Cerebellar cortex (tissue), 1 donor: ENCODE measurements around the gene FARS2.

Experiments
- DNase-seq: peaks from one replicate; pipeline ENCODE4 v3.0.0-alpha.2; 2015; ENCODE audit warnings: low spot score

FARS2 gene

DNA sequence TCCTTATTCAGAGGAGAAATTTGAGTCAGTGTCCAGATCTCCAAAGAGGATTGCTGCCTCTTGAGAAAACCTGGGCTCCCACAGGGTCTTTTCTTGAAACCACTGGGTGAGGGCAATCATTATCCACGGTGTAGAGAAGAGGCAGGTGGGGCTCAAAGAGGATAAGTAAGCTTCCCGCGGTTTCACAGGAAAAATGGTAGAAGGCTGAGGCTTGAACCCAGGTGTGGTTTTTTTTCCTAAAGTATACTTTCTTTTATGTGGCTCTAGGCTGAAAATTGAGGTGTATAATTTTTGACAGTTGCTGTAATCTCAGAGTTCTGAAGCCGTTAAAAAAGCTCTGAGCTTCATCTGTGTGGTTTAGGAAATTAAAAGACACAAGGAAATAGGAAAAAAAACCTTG is 164.5 kb downstream of the FARS2 start:
- DNase-seq = no peak

DNA sequence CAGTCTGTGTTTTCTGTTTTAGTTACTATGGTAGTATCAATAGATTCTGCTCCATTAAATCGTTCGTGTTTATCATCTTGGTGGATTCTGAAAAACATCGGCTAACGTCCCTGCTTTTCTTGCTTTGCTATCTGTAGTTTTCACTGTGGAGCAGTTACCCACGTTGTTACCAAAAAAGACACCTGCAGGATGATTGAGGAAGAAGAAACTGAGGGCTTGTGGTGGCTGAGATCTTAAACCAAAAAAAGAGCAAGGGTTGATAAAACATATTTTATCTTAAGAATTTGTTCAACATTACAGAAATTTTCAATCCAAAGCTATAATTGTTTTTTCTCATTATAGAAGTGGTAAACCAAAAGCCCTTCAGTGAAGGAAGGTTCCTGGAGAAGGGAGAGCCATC is 166.3 kb downstream of the FARS2 start:
- no peak for DNase-seq

DNA sequence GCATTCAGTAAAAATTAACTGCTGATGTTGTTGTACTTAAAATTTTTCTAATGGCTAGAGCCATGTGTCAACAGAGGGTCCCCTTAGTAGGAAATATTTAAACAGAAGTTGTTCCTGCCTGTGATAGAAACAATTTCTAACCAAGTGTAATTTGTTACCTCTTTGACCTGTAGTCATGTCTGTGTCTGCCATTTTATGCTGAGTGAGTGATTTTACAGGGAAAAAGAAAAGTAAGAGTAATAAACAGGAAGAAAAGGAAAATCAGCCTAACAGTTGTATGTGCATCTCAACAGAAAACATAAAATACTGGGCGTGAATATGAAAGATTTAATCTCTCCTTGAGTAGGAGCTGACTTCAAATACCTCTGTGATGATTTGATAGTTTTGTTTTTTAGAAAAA is 172.0 kb downstream of the FARS2 start:
- DNase-seq = no peak

DNA sequence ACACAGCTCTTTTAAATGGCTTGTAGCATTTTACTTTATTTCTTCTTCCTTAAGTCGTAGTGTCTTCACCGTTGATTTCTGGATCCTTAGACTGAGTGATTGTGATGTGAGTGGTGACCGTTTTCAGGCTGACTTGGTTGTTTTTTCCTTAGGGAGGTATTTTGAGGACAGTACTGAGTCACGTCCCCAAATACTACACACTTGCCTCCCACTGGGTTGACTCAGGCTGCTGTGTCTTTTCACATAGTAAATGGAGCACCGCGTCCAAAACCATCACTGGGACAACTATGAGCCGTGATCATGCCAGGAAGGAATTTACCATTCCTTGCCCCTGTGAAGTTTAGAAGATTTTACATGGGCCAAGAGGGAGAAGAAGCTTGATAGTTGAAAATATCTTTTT is 174.1 kb downstream of the FARS2 start:
- no peak for DNase-seq

DNA sequence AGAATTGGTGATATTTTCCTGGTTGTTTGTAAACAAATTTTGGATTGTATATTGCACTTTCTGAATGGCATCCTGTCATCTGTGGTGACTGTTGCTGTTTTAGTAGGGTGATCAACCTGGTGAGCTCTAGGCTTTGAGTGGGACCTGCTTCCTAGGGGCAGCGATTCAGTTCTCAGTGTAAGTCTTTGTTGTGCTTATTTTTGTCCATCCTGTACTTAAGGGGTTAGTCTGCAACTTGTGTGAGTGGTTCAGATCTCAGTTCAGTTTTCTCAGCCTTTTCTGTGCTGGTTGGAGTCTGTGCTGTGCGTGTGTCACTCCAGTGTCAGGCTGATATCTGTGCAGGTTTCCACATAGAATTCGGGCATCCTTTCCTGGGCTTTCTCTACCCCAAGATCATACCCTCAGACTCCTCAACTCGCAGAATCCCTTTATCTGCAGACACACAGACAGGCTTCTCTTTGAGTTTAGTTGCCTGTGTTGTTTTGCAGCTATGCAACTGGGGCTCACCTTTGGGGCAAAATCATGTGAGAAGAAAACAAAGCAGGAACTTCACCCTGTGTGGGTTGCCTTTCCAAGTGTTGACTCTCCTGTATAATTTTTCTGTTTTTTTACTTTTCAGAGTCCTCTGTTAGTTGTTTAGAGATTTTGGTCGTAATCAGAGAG is 177.7 kb downstream of the FARS2 start:
- DNase-seq = no peak

DNA sequence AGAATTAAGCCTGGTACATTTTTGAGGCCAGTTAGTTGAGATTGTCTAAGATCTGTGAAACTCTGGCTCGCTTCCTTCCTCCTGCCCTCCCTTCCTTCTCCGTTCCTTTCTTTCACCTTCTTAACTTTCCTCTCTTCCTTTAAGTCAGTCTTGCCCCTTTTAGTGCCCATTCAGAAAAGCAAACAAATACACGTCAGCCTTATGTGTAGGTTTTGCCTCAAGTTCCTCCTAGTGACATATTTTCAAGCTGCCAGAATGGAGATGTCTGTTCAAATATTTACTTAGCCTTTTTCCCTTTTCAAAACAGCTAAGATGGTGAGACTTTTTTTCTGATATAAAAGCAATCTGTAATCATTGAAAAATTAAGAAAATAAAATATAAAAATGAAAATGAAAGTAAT is 178.4 kb downstream of the FARS2 start:
- DNase-seq = no peak

DNA sequence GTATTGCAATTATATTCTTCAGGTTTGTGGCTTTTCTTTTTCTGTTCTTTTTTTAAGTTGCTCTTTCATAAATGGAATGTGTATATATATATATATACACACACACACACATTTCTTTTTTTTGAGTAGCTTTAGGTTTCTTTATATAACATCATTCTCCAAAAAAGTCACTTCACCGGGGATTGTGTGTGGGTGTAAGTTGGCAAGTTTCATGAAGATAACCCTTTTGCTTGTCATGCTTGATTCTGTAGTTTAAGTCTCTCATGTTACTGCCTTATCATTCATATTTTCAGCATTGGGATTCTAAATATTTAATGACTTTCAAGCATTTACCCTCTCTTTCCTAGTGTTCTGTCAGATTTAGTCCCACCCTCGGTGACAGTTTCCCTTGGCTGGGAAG is 181.0 kb downstream of the FARS2 start:
- DNase-seq = no peak

DNA sequence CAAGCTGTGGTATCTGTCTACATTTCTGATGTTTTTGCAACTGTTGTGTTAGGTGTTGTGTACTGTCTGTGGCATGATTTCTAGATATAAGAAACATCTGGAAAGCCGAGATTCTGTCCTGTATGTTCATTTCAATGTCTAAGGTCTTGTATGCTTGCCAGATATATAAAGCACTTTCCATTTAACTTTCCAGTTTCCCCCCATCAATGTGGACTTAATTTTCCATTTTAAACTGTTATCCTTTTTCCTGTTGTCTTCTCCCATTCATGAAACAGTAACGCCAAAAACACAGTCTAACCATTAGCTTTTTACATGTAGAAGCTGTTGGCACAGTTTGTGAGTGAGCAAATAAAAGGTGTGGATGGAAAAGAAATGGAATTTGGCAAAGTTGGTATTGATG is 181.6 kb downstream of the FARS2 start:
- no peak for DNase-seq

DNA sequence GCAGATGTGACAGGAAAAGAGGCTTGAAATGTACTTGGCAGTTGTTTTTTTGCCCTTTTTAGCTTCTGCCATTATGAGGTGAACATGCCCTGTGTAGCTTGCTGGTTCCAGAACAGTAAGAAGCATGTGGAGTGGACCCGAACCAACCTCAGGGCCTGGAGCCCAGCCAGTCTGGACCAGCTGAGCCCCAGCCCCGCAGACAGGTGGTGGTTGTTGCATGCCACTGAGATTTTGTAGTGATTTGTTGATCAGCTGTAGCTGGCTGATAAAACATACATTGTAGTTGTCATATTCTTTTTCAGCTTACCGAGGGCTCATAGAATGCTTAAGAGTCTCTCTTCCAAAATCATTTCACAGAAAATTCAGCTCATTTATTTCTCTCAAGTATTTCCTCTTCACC is 182.2 kb downstream of the FARS2 start:
- peak; percentile 9 for DNase-seq

DNA sequence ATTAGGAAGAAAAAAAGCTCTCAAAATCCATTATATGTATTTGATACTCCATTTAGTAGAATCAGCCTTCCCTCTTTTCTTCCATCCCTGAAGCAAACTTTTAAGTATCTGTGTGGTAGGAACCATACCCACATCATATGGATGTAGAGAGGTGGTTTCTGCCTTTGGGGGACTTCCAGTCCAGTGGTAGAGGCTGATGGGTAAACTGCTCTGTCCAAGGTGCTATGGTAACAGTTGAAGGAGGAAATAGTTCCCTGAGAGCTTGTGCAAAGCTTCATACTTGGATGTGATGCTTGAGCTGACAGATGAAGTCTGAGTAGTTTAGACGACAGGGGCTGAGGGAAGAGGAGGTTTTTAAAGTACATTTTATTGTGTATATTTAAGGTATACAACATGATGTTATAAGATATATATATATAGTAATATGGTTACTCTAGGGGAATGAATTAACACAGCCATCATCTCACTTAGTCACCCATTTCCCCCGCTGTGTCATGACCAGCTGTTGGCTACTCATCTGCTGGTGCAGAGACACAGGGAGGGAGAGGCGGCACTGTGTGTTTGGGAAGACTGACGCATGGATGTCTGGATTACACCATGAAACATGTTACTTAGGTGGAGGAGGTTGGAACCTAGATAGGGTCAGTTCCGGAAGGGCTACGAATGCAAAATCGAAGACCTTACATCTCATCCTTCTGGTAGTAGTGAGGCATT is 185.2 kb downstream of the FARS2 start:
- no peak for DNase-seq

DNA sequence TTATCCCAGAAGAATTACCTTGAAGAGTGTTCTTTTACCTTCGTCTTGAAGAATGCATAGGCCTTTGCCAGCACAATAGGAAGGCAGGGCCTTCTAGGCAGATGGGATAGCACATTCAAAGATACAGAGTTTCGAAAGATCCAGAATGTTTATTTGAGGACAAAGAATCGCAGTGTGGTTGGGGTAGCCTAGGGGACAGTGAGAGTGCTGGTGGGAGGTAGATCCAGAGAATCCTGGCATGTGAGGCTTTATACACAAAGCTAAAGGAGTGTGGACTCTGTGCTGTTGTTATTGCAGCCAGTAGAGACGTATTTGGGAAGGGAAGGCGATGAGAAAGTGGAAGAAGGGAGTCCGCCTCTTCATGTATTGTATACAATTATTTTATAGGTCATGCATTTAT is 186.6 kb downstream of the FARS2 start:
- DNase-seq = no peak

DNA sequence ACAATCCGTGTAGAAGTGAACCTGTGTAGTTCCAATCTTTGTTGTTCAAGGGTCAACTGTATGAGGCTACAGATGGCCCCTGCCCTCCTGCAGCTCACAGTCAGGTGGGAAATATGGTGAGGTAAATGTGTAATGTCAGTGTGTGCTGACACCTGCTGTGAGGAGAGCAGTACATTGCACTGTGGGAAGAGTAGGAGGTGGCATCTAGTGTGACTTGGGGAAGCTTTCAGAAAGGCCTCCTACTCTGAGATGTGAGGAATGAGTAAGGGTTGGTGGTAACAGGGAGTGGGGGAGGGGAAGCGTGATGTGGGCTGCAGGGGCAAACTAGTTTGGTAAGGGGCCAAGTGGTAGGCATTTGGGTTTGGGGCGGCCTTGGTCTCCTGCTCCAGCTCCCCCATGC is 188.8 kb downstream of the FARS2 start:
- no peak for DNase-seq

DNA sequence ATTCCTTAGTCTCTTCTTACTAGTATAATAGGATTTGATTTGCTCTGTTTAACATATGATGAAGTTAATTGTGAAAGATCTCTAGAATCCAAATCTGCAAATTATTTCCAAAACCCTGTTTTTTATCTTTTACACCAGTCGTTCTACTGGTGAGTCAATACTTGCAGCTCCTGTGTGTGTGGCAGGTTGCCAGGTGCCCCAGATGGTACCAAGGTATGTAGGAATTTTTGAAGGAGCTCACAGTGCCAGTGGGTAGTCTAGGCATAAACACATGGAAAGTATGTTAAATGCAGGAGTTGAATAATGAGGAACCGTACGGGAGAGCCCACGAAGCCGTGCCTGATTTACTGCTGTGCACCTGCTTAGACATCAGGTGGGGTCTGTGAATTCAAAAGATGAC is 192.2 kb downstream of the FARS2 start:
- DNase-seq = peak; percentile 78

DNA sequence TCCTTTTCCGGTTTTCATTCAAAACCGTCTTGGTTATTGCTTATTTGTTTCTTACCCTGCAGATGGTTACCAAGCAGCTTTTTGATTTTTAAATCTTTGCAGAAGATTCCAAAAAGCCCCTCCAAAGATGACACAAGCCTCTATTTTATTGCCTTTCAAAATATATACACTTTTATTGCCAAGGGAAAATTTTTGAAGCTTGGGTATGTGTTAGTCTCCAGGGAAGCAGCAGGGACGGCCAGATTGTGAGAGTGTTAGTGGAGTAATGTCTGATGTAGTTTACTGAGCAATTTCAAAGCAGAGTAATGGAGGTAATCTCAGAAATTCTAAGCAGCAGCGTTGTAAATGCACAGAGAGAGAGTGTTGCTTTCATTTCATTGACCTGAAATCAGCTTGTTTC is 193.8 kb downstream of the FARS2 start:
- no peak for DNase-seq

DNA sequence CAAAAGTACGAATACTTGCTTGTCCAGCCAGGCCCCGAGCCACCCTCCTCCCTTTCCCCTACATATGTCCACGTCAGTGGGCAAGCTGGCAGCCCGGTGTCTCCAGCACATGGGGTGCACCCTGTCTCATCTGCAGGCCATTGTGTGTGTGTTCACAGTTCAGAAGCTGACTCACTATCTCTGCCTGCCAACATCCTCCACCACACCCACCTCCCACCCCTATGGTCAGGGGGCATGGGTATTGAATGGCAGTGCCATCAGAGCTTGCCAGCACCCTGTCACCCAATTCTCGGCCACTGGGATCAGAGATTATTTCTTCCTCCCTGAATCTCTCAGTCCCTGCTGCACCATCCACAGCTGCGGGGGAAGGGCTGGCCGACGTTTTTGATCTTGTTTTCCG is 195.7 kb downstream of the FARS2 start:
- no peak for DNase-seq

DNA sequence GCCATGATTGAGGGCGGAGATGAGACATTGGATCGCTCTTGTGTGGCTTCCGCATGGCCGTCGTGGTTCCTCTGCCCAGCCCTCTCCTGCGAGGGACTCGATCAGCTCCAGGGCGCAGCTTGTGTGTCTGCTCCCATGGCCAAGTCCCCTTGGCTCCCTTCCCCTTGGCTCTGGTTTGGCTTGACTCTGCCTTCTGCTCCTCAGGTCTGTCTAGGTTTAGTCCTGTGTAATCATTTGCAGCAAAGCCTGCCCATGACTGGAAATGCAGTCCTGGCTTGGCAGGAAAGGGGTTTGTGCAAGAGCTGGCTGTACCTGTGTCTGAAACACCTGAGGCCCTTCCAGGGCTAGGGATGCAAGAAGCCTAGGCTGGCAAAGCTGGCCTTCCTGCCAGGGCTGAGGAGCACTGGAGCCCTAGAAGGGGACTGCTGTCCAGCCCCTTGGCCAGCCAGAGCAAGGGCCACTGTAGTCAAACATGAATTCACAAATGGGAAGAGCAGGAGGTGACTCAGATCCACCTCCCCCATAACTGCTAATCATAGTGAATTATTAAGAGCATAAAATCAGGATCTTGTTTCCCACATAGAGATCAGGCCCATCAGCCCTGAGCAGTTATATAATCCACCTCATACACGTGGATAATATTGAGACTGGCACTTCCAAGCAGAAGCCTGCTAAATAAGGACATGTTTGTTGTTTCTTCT is 196.8 kb downstream of the FARS2 start:
- peak; percentile 98 for DNase-seq

DNA sequence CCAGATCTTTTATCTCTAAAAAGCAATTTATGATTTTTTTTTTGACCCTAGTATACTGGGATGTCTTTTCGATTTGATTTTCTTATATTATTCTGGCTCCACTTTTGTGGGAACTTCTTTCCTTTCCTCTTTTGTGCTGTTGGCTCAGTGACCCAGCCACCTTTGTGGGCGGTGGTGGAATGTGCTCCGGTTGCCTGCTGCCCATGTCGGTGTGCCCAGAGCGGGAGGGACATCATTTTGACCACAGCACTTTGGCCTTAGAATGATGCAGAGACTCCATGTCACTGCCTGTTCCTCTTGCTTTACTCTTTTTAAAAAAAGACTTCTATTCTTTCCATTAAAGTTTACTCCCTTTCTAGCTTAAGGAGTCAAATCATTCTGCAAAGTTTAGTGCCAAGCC is 198.0 kb downstream of the FARS2 start:
- DNase-seq = no peak

DNA sequence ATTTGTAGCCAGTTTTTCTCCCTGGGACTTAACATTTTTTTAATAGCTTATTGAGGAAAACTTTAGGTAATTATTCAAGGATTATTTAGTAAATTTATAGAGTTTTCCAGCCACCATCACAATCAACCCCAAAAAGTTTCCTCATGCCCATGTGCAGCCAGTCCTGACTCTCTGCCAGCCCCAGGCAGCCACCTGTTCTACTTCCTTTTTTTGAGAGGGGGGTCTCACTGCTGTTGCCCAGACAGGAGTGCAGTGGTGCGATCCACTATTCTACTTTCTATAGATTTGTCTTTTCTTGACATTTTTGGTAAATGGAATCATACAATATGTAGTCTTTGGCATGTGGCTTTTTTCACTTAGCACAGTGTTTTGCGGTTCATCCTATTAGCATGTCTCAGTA is 200.1 kb downstream of the FARS2 start:
- no peak for DNase-seq

DNA sequence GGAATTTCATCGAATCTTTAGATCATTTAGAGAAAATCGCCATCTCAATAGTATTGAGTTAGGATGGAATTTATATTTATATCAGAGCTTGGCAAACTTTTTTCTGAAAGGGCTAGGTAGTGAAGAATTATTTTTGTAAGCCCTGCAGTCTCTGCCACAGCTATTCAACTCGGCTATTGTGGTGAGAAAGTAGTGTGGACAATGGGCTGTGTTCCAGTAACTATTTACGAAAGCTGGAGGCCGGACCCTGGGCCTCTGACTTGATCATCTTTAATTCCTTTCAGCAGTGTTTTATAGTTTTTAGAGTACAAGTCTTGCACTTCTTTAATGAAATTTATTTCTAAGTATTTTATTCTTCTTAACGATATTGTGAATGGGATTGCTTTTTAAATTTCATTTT is 201.5 kb downstream of the FARS2 start:
- DNase-seq = no peak

DNA sequence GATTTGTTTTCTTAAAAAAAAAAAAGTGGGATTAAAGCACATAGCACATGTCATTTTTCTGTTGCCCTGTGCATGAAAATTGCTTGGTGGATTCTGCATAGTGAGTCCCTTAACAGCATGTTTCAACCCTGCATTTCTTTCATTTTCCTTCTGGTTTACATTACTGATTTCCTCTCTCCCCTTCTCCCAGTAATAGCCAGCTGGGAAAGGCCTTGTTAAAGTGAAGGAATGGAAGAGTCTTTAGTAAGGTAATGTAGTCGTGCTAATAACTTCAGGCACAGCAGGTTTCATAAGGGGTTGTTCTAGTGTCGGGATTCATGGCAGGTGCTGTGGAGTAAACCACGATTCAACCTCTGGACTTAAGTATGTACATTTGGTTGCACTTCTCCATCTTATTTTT is 202.4 kb downstream of the FARS2 start:
- DNase-seq = no peak

DNA sequence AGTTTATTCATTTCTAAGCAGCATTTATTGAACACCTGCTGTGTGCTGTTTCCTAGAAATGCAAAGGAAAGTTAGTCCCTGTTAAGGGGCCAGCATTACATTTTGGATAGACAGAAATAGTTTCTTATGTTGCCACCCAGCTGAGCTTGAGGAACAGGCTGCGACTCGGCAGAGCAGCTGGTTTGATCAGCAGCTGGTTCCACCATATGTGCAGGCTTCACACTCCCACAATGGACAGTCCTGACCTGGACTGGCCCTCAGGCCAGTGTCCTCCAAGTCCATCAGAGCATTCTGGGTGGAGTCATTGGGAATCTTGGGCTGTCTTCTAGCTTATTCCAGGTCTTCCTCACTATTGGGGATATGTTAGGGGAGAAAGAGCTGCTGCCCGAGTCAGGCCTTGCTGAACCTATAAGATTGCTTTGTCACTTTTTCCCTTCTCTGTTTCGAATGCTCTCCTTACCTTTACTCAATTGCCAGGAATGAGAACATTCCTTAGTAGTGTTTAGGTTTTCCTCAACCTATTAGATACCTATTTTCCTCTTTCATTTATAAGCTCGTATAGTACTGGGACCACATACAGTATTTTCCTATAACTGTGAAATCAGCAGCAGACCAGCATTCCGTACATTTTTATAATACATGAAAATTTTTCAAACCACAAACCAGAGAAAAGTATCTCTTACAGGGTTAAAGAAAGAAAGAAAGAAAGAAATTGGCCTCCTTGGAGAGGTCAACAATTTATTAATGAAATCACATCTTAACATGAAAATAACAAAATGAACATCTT is 203.0 kb downstream of the FARS2 start:
- no peak for DNase-seq

DNA sequence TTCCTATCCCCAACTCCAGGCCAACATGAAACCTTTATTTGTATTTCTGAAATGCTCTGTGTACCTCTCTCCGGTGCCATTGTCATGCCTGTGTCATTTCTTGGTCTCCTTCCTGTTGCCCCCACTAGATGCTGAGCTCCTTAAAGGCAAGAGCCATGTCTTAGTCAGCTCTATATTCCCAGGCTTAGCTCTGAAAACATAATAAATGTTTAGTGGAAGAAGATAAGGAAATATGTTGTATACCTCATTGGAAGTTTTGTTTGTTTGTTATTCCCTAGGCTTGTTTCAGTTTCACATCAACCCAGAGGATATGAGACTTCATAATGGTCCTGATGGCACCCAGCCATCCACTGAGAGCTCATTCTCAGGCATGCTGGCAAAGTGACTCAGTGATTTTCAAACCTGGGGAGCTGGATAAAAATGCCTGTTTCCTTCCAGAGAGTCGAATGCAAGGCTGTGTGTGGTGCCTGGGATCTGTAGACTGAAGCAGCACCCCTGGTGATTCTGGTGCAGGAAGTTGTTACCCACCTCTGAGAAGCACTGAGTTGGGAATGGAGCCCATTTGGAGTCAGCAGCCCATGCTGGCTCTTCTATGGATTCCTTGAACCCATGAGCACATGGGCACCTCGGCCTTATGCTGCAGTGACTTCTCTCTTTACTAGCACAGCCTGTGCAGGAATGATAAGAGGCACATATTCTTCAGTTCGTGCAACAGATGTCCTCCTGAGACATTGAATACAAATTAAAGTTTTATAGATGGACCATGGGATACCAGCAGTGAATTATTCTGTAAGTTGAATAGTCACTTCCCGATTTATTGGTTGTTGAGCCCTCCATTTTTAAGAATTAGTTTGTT is 205.2 kb downstream of the FARS2 start:
- no peak for DNase-seq
